OCI-LY7 (cell line): Measurements from ENCODE around the gene SEMA5A. TPM values are rescaled to one million over a fixed set of nuclear protein-coding genes. Genes with fewer than 3 reads are reported as not detected.

Source experiments
- BruUV-seq: library from RNA; stranded (reverse); fragments of 400-500 nt; replicated peaks from 2 replicates; lab custom pipeline; 2021; lab: Mats Ljungman, UMichigan
- CTCF ChIA-PET: fragments of 300-600 bp; sonication (Branson Sonifier 250); formaldehyde crosslinking; loops from one replicate; lab custom pipeline; 2022; ENCODE audit warnings: antibody characterized with exemption; ENCODE audit not compliant: unreplicated experiment; lab: Charles Lee
- POLR2A ChIA-PET: fragments of 300-600 bp; sonication (Branson Sonifier 250); formaldehyde crosslinking; loops from one replicate; lab custom pipeline; 2022; ENCODE audit warnings: antibody characterized with exemption; lab: Charles Lee
- DNase-seq: peaks from one replicate; pipeline ENCODE4 v3.0.0-alpha.2; 2015; ENCODE audit warnings: low spot score
- H2AFZ ChIP-seq: fragments of 200-600 bp; sonication (generic), shearing (Covaris generic); 2 replicates; pipeline ENCODE4 v1.6.1; 2014; ENCODE audit warnings: mild to moderate bottlenecking, antibody characterized with exemption, low read length, moderate library complexity
- H3K27ac ChIP-seq: fragments of 200-600 bp; sonication (generic); 2 replicates; pipeline ENCODE4 v1.5.1; 2014; ENCODE audit warnings: mixed run types, low read depth, mild to moderate bottlenecking, moderate library complexity, low read length, inconsistent platforms; ENCODE audit not compliant: poor library complexity, severe bottlenecking
- H3K36me3 ChIP-seq: fragments of 200-600 bp; sonication (generic); 2 replicates; pipeline ENCODE4 v1.6.1; 2014; ENCODE audit warnings: mild to moderate bottlenecking, antibody characterized with exemption, low read length, moderate library complexity, mixed read lengths; ENCODE audit not compliant: insufficient read depth
- H3K4me1 ChIP-seq: fragments of 200-600 bp; sonication (generic); 2 replicates; pipeline ENCODE4 v1.5.1; 2014; ENCODE audit warnings: mild to moderate bottlenecking, low read length; ENCODE audit not compliant: insufficient read depth, poor library complexity, severe bottlenecking
- H3K4me2 ChIP-seq: fragments of 200-600 bp; sonication (generic); 2 replicates; pipeline ENCODE4 v1.6.1; 2014; ENCODE audit warnings: mild to moderate bottlenecking, low read length
- H3K4me3 ChIP-seq: fragments of 200-600 bp; sonication (generic); 2 replicates; pipeline ENCODE4 v1.5.1; 2014; ENCODE audit warnings: mild to moderate bottlenecking, low read depth, low read length; ENCODE audit not compliant: poor library complexity, severe bottlenecking
- H3K79me2 ChIP-seq: fragments of 200-600 bp; sonication (generic); 2 replicates; pipeline ENCODE4 v1.6.1; 2016; ENCODE audit warnings: low read depth, mild to moderate bottlenecking, low read length, moderate library complexity, mixed read lengths; ENCODE audit not compliant: insufficient read depth
- H3K9me2 ChIP-seq: fragments of 200-600 bp; sonication (generic); 2 replicates; pipeline ENCODE4 v1.6.1; 2016; ENCODE audit warnings: mild to moderate bottlenecking, low read length, mixed read lengths; ENCODE audit not compliant: insufficient read depth
- H3K9me3 ChIP-seq: fragments of 200-600 bp; sonication (generic); 2 replicates; pipeline ENCODE4 v1.6.1; 2014; ENCODE audit warnings: mild to moderate bottlenecking, mixed run types, low read length, mixed read lengths
- H4K20me1 ChIP-seq: fragments of 200-600 bp; sonication (generic); 2 replicates; pipeline ENCODE4 v1.6.1; 2014; ENCODE audit warnings: mild to moderate bottlenecking, antibody characterized with exemption, low read length, moderate library complexity, mixed read lengths; ENCODE audit not compliant: insufficient read depth
- CTCF ChIP-seq: fragments of 200-600 bp; sonication (generic); conservative IDR thresholded peaks from 2 replicates; pipeline ENCODE4 v1.5.1; 2014; ENCODE audit warnings: mild to moderate bottlenecking, antibody characterized with exemption, low read length, moderate library complexity, mixed read lengths
- EZH2phosphoT487 ChIP-seq: fragments of 200-600 bp; sonication (generic); IDR thresholded peaks from 2 replicates; pipeline ENCODE4 v1.6.1; 2018; ENCODE audit warnings: low read depth, borderline replicate concordance, mild to moderate bottlenecking, mixed run types, antibody characterized with exemption, low read length, moderate library complexity, mixed read lengths
- intact Hi-C: fragments of 100-400 bp; cut with micrococcal nuclease; formaldehyde crosslinking; loops from one replicate; pipeline ENCODE4 v1.10.0; 2022; ENCODE audit not compliant: unreplicated experiment
- total RNA-seq, 2 experiments: library from RNA; depleted of rRNA in 1 of 2; stranded (reverse); fragments of >200 nt in 1 of 2; shearing (Covaris generic) in 1 of 2; gene quantifications; 2 replicates each; pipeline ENCODE4 v1.2.3, GENCODE V29; 2014 to 2022

Gene SEMA5A
- total RNA-seq, 2 experiments from 2014 or later, result not detected

GRCh38 chr5:9441610-9442009 is 104.3 kb downstream of the SEMA5A start:
- Histone ChIP-seq H3K9me2 (no peaks in the 10 kb centered on the region), H3K27ac (no peak overlapping the region), H3K79me2 (no peaks in the 10 kb centered on the region), H3K36me3 (no peaks in the 10 kb centered on the region), H2AFZ (no peak overlapping the region), H3K4me2 (no peak overlapping the region), H3K9me3 (no peaks in the 10 kb centered on the region), H3K4me3 (no peak overlapping the region), H3K4me1 (no peaks in the 10 kb centered on the region), H4K20me1 (no peaks in the 10 kb centered on the region)
- TF ChIP-seq EZH2phosphoT487 (no peak), CTCF (no peak)
- ChIA-PET CTCF (no interaction called here), POLR2A (interaction anchor here (0.5 kb wide), 1 partner anchor 115 kb away, joined by 6 read pairs; no protein-coding TSS in a partner anchor)
- intact Hi-C loops, result no loop called here
- no TSS peak for BruUV-seq
- DNase-seq, result no peak

- intact Hi-C loops, result no loop called here
- no peaks in the 10 kb centered on the region for H3K4me1 ChIP-seq
- H3K4me3 ChIP-seq, result no peak overlapping the region
- TF ChIP-seq CTCF, result no peak
- TF ChIP-seq EZH2phosphoT487, result no peak
- H2AFZ ChIP-seq, result no peak overlapping the region
- H3K27ac ChIP-seq, result no peak overlapping the region
- no peaks in the 10 kb centered on the region for H3K36me3 ChIP-seq
- no peaks in the 10 kb centered on the region for H3K9me3 ChIP-seq
- H4K20me1 ChIP-seq, result no peaks in the 10 kb centered on the region
- POLR2A ChIA-PET, result no interaction called here
- CTCF ChIA-PET, result no interaction called here
- DNase-seq, result no peak
- H3K79me2 ChIP-seq, result no peaks in the 10 kb centered on the region
- BruUV-seq, result no TSS peak
- no peaks in the 10 kb centered on the region for H3K9me2 ChIP-seq
- H3K4me2 ChIP-seq, result no peak overlapping the region
These were observed 105.4 kb downstream of the SEMA5A start for GRCh38 chr5:9440517-9440916.

GRCh38 chr5:9439531-9440292 is 106.2 kb downstream of the SEMA5A start:
- intact Hi-C loops, result no loop called here
- Histone ChIP-seq H4K20me1 (no peaks in the 10 kb centered on the region), H3K27ac (no peak overlapping the region), H2AFZ (no peak overlapping the region), H3K79me2 (no peaks in the 10 kb centered on the region), H3K4me3 (no peak overlapping the region), H3K4me2 (no peak overlapping the region), H3K4me1 (no peaks in the 10 kb centered on the region), H3K36me3 (no peaks in the 10 kb centered on the region), H3K9me2 (no peaks in the 10 kb centered on the region), H3K9me3 (no peaks in the 10 kb centered on the region)
- BruUV-seq, result no TSS peak
- ChIA-PET POLR2A (interaction anchor here (0.6 kb wide), 1 partner anchor 390 kb away, joined by 3 read pairs; no protein-coding TSS in a partner anchor), CTCF (no interaction called here)
- DNase-seq, result no peak
- no peak for TF ChIP-seq EZH2phosphoT487
- no peak for TF ChIP-seq CTCF
